Measurements from ENCODE around the gene DBNDD1.
"Not testable (repeated sequence)": the region's sequence is repeated elsewhere in the genome, so short reads cannot be mapped to it uniquely, and the experiment has no call there.

Gene DBNDD1

GRCh38 chr16:89972244-89973234, 46.7 kb downstream of the DBNDD1 start:
- peak overlapping the region; percentile 97 for H3K27ac Mint-ChIP-seq
- H3K9me3 Mint-ChIP-seq (ENCODE audit: low read depth) = no peaks in the 10 kb centered on the region
- peaks cover 33% of the 10 kb centered on the region for H3K4me1 Mint-ChIP-seq (ENCODE audit: low read depth)
- peak overlapping the region; percentile 98 for H3K4me3 Mint-ChIP-seq
- no peaks in the 10 kb centered on the region for H3K27me3 Mint-ChIP-seq
- peaks cover 2% of the 10 kb centered on the region for H3K36me3 Mint-ChIP-seq

- Mint-ChIP-seq H3K27ac (peak overlapping the region; percentile 78), H3K4me3 (peak overlapping the region; percentile 98), H3K9me3 (ENCODE audit: low read depth) (no peaks in the 10 kb centered on the region), H3K27me3 (no peaks in the 10 kb centered on the region), H3K36me3 (peaks cover 2% of the 10 kb centered on the region), H3K4me1 (ENCODE audit: low read depth) (peaks cover 32% of the 10 kb centered on the region)
These were observed 47.6 kb downstream of the DBNDD1 start for GRCh38 chr16:89971495-89972243.

- peak overlapping the region; percentile 98 for H3K4me3 Mint-ChIP-seq
- H3K4me1 Mint-ChIP-seq (ENCODE audit: low read depth) = peaks cover 25% of the 10 kb centered on the region
- peaks cover 2% of the 10 kb centered on the region for H3K36me3 Mint-ChIP-seq
- H3K27ac Mint-ChIP-seq = no peak overlapping the region
- H3K9me3 Mint-ChIP-seq (ENCODE audit: low read depth) = no peaks in the 10 kb centered on the region
- H3K27me3 Mint-ChIP-seq = no peaks in the 10 kb centered on the region
These were observed 49.4 kb downstream of the DBNDD1 start for GRCh38 chr16:89969741-89970410.

GRCh38 chr16:89968074-89968473, 51.2 kb downstream of the DBNDD1 start:
- H3K27me3 Mint-ChIP-seq; H3K9me3 Mint-ChIP-seq (ENCODE audit: low read depth); H3K4me3 Mint-ChIP-seq; H3K27ac Mint-ChIP-seq; H3K36me3 Mint-ChIP-seq: not testable (repeated sequence)
- peaks cover 12% of the 10 kb centered on the region for H3K4me1 Mint-ChIP-seq (ENCODE audit: low read depth)

GRCh38 chr16:89967436-89967835, 51.8 kb downstream of the DBNDD1 start:
- not testable (repeated sequence) for H3K9me3 Mint-ChIP-seq (ENCODE audit: low read depth); H3K27me3 Mint-ChIP-seq; H3K27ac Mint-ChIP-seq; H3K4me3 Mint-ChIP-seq; H3K36me3 Mint-ChIP-seq
- peaks cover 12% of the 10 kb centered on the region for H3K4me1 Mint-ChIP-seq (ENCODE audit: low read depth)

- Mint-ChIP-seq H3K9me3 (ENCODE audit: low read depth) (no peaks in the 10 kb centered on the region), H3K4me3 (no peak overlapping the region), H3K27ac (no peak overlapping the region), H3K4me1 (ENCODE audit: low read depth) (peaks cover 12% of the 10 kb centered on the region), H3K27me3 (no peaks in the 10 kb centered on the region), H3K36me3 (peaks cover 2% of the 10 kb centered on the region)
These were observed 52.5 kb downstream of the DBNDD1 start for GRCh38 chr16:89966756-89967155.

GRCh38 chr16:89965447-89966225, 53.6 kb downstream of the DBNDD1 start:
- Mint-ChIP-seq H3K9me3 (ENCODE audit: low read depth) (no peaks in the 10 kb centered on the region), H3K36me3 (peaks cover 2% of the 10 kb centered on the region), H3K27me3 (no peaks in the 10 kb centered on the region), H3K27ac (no peak overlapping the region), H3K4me3 (no peak overlapping the region), H3K4me1 (ENCODE audit: low read depth) (peaks cover 3% of the 10 kb centered on the region)

GRCh38 chr16:89964201-89964600, 55.1 kb downstream of the DBNDD1 start:
- no peaks in the 10 kb centered on the region for H3K36me3 Mint-ChIP-seq
- no peak overlapping the region for H3K27ac Mint-ChIP-seq
- no peaks in the 10 kb centered on the region for H3K9me3 Mint-ChIP-seq (ENCODE audit: low read depth)
- H3K4me1 Mint-ChIP-seq (ENCODE audit: low read depth) = no peaks in the 10 kb centered on the region
- no peak overlapping the region for H3K4me3 Mint-ChIP-seq
- no peaks in the 10 kb centered on the region for H3K27me3 Mint-ChIP-seq

- no peaks in the 10 kb centered on the region for H3K4me1 Mint-ChIP-seq (ENCODE audit: low read depth)
- H3K27ac Mint-ChIP-seq = no peak overlapping the region
- no peaks in the 10 kb centered on the region for H3K9me3 Mint-ChIP-seq (ENCODE audit: low read depth)
- no peak overlapping the region for H3K4me3 Mint-ChIP-seq
- no peaks in the 10 kb centered on the region for H3K27me3 Mint-ChIP-seq
- H3K36me3 Mint-ChIP-seq = no peaks in the 10 kb centered on the region
These were observed 56.3 kb downstream of the DBNDD1 start for GRCh38 chr16:89962754-89963498.

GRCh38 chr16:89961920-89962319, 57.3 kb downstream of the DBNDD1 start:
- H3K27ac Mint-ChIP-seq = no peak overlapping the region
- no peaks in the 10 kb centered on the region for H3K36me3 Mint-ChIP-seq
- no peak overlapping the region for H3K4me3 Mint-ChIP-seq
- no peaks in the 10 kb centered on the region for H3K27me3 Mint-ChIP-seq
- no peaks in the 10 kb centered on the region for H3K4me1 Mint-ChIP-seq (ENCODE audit: low read depth)
- H3K9me3 Mint-ChIP-seq (ENCODE audit: low read depth) = no peaks in the 10 kb centered on the region

- H3K9me3 Mint-ChIP-seq (ENCODE audit: low read depth) = no peaks in the 10 kb centered on the region
- no peak overlapping the region for H3K27ac Mint-ChIP-seq
- H3K4me1 Mint-ChIP-seq (ENCODE audit: low read depth) = no peaks in the 10 kb centered on the region
- H3K36me3 Mint-ChIP-seq = no peaks in the 10 kb centered on the region
- H3K27me3 Mint-ChIP-seq = no peaks in the 10 kb centered on the region
- no peak overlapping the region for H3K4me3 Mint-ChIP-seq
These were observed 58.3 kb downstream of the DBNDD1 start for GRCh38 chr16:89960966-89961365.

- Mint-ChIP-seq H3K27me3 (no peaks in the 10 kb centered on the region), H3K4me3 (no peak overlapping the region), H3K9me3 (ENCODE audit: low read depth) (no peaks in the 10 kb centered on the region), H3K27ac (no peak overlapping the region), H3K36me3 (no peaks in the 10 kb centered on the region), H3K4me1 (ENCODE audit: low read depth) (no peaks in the 10 kb centered on the region)
These were observed 60.7 kb downstream of the DBNDD1 start for GRCh38 chr16:89958596-89958995.

GRCh38 chr16:89958068-89958467, 61.2 kb downstream of the DBNDD1 start:
- no peaks in the 10 kb centered on the region for H3K9me3 Mint-ChIP-seq (ENCODE audit: low read depth)
- no peaks in the 10 kb centered on the region for H3K4me1 Mint-ChIP-seq (ENCODE audit: low read depth)

More at GRCh38 chr16:89958068-89958467, 61.2 kb downstream of the DBNDD1 start:
- no peak overlapping the region for H3K4me3 Mint-ChIP-seq
- H3K27me3 Mint-ChIP-seq = no peaks in the 10 kb centered on the region
- no peaks in the 10 kb centered on the region for H3K36me3 Mint-ChIP-seq
- H3K27ac Mint-ChIP-seq = no peak overlapping the region
